H1 (cell line): Measurements from ENCODE around the gene CEBPA. TPM values are rescaled to one million over a fixed set of nuclear protein-coding genes. Genes with fewer than 3 reads are reported as not detected.

Experiments
- CTCF ChIA-PET: fragments of 300-600 bp; sonication (Branson Sonifier 250); formaldehyde crosslinking; loops from one replicate; lab custom pipeline; 2021; ENCODE audit not compliant: partially characterized antibody; lab: Charles Lee
- POLR2A ChIA-PET: fragments of 300-600 bp; sonication (Branson Sonifier 250); formaldehyde crosslinking; loops from one replicate; lab custom pipeline; 2021; ENCODE audit warnings: inconsistent platforms; ENCODE audit not compliant: partially characterized antibody; lab: Charles Lee
- DNase-seq, 2 experiments: peaks; one replicate each; pipeline versions ENCODE4 v3.0.0 to v3.0.0-alpha.2; 2010 to 2022; ENCODE audit warnings: low spot score in 2 of 2, low read depth in 1 of 2, mixed read lengths in 1 of 2
- FAIRE-seq: peaks from 2 replicates; lab custom pipeline; 2011; peaks lifted over from hg19 to GRCh38; lab: Jason Lieb, UNC
- H2AFZ ChIP-seq: 2 replicates; pipeline ENCODE4 v1.8.1; 2012; ENCODE audit warnings: low read length, inconsistent platforms
- H2AK5ac ChIP-seq: 2 replicates; pipeline ENCODE4 v1.6.1; 2013; ENCODE audit warnings: low read depth, low read length
- H2BK120ac ChIP-seq: replicated peaks from 2 replicates; pipeline ENCODE3; 2013; ENCODE audit warnings: low read depth, low read length, inconsistent platforms
- H2BK12ac ChIP-seq: 2 replicates; pipeline ENCODE4 v1.6.1; 2013; ENCODE audit warnings: low read depth, low read length
- H2BK15ac ChIP-seq: 2 replicates; pipeline ENCODE4 v1.6.1; 2013; ENCODE audit warnings: low read length
- H2BK20ac ChIP-seq: 2 replicates; pipeline ENCODE4 v1.6.1; 2013; ENCODE audit warnings: low read length
- H2BK5ac ChIP-seq: 2 replicates; pipeline ENCODE4 v1.6.1; 2013; ENCODE audit warnings: low read depth, low read length
- H3K14ac ChIP-seq: 2 replicates; pipeline ENCODE4 v1.6.1; 2013; ENCODE audit warnings: inconsistent platforms; ENCODE audit not compliant: insufficient read length
- H3K18ac ChIP-seq: 2 replicates; pipeline ENCODE4 v1.6.1; 2013; ENCODE audit warnings: low read length; ENCODE audit errors: extremely low read depth
- H3K23ac ChIP-seq: 2 replicates; pipeline ENCODE4 v1.6.1; 2013; ENCODE audit warnings: inconsistent platforms; ENCODE audit not compliant: insufficient read length
- H3K23me2 ChIP-seq: 2 replicates; pipeline ENCODE4 v1.6.1; 2013; ENCODE audit warnings: low read depth, low read length
- H3K27ac ChIP-seq: 2 replicates; pipeline ENCODE4 v1.6.1; 2011; ENCODE audit warnings: low read depth, low read length, inconsistent platforms
- H3K27me3 ChIP-seq, 4 experiments: replicated peaks in 1 of 4; 1 replicate in 1 of 4; 2 replicates in 3 of 4; pipeline versions ENCODE4 v1.6.1 to v1.8.1; 2011 to 2013; ENCODE audit warnings: low read length in 3 of 4, mild to moderate bottlenecking in 3 of 4, inconsistent platforms in 2 of 4, mixed read lengths in 2 of 4, moderate library complexity in 1 of 4; ENCODE audit not compliant: control insufficient read depth in 3 of 4, insufficient read depth in 3 of 4; ENCODE audit errors: extremely low read depth in 1 of 4
- H3K36me3 ChIP-seq, 4 experiments: 2 replicates each; pipeline versions ENCODE4 v1.6.1 to v1.8.1; 2011 to 2013; ENCODE audit warnings: mild to moderate bottlenecking in 4 of 4, low read length in 3 of 4, moderate library complexity in 2 of 4, control low read depth in 1 of 4, inconsistent platforms in 1 of 4; ENCODE audit not compliant: insufficient read depth in 4 of 4, control insufficient read depth in 2 of 4
- H3K4ac ChIP-seq: replicated peaks from 2 replicates; pipeline ENCODE3; 2013; ENCODE audit warnings: low read length, low read depth, mixed read lengths, inconsistent platforms; ENCODE audit not compliant: insufficient read length
- H3K4me1 ChIP-seq, 4 experiments: replicated peaks in 1 of 4; 1 replicate in 1 of 4; 2 replicates in 3 of 4; pipeline versions ENCODE4 v1.6.1 to v1.8.1; 2011 to 2013; ENCODE audit warnings: low read length in 3 of 4, inconsistent platforms in 2 of 4, mixed read lengths in 1 of 4; ENCODE audit not compliant: insufficient read depth in 4 of 4, control insufficient read depth in 3 of 4
- H3K4me2 ChIP-seq, 2 experiments: 2 replicates each; pipeline versions ENCODE4 v1.6.1 to v1.8.1; 2011 to 2013; ENCODE audit warnings: low read depth in 2 of 2, low read length in 2 of 2, control low read depth in 1 of 2, inconsistent platforms in 1 of 2, mild to moderate bottlenecking in 1 of 2; ENCODE audit not compliant: insufficient read depth in 1 of 2
- H3K4me3 ChIP-seq, 4 experiments: fragments of 200-600, 300-600 bp in 1 of 4; sonication (generic), shearing (Covaris generic), sonication (Bioruptor Twin) in 1 of 4; 2 replicates each; pipeline versions ENCODE4 v1.5.1 to v1.8.1; 2011 to 2016; ENCODE audit warnings: low read length in 4 of 4, low read depth in 3 of 4, control low read depth in 2 of 4, inconsistent platforms in 2 of 4, mild to moderate bottlenecking in 2 of 4, mixed read lengths in 1 of 4, moderate library complexity in 1 of 4; ENCODE audit not compliant: insufficient read depth in 2 of 4; ENCODE audit errors: extremely low read depth in 1 of 4
- H3K56ac ChIP-seq: replicated peaks from 2 replicates; pipeline ENCODE3; 2013; ENCODE audit warnings: low read depth, mild to moderate bottlenecking, mixed read lengths, low read length, inconsistent platforms; ENCODE audit not compliant: insufficient read length
- H3K79me1 ChIP-seq: 2 replicates; pipeline ENCODE4 v1.6.1; 2013; ENCODE audit warnings: low read depth, low read length, control low read depth
- H3K79me2 ChIP-seq, 2 experiments: 2 replicates each; pipeline versions ENCODE4 v1.6.1 to v1.8.1; 2012 to 2013; ENCODE audit warnings: low read length in 2 of 2, mild to moderate bottlenecking in 2 of 2, inconsistent platforms in 1 of 2; ENCODE audit not compliant: insufficient read depth in 2 of 2, control insufficient read depth in 1 of 2
- H3K9ac ChIP-seq, 4 experiments: replicated peaks in 1 of 4; 1 replicate in 1 of 4; 2 replicates in 3 of 4; pipeline versions ENCODE4 v1.6.1 to v1.8.1; 2011 to 2013; ENCODE audit warnings: low read depth in 3 of 4, low read length in 3 of 4, control low read depth in 2 of 4, mild to moderate bottlenecking in 2 of 4, moderate library complexity in 2 of 4, inconsistent platforms in 1 of 4; ENCODE audit errors: extremely low read depth in 1 of 4
- H3K9me3 ChIP-seq, 2 experiments: 2 replicates each; pipeline versions ENCODE4 v1.6.1 to v1.8.1; 2012 to 2013; ENCODE audit warnings: mild to moderate bottlenecking in 2 of 2, moderate library complexity in 2 of 2, control low read depth in 1 of 2, inconsistent platforms in 1 of 2, low read depth in 1 of 2, low read length in 1 of 2, mixed read lengths in 1 of 2; ENCODE audit not compliant: insufficient read depth in 2 of 2
- H4K20me1 ChIP-seq, 2 experiments: replicated peaks in 1 of 2; 2 replicates each; pipeline versions ENCODE3 to v1.8.1; 2011 to 2013; ENCODE audit warnings: inconsistent platforms in 2 of 2, low read length in 2 of 2, mild to moderate bottlenecking in 1 of 2; ENCODE audit not compliant: insufficient read depth in 2 of 2, control insufficient read depth in 1 of 2
- H4K5ac ChIP-seq: 2 replicates; pipeline ENCODE4 v1.6.1; 2013; ENCODE audit warnings: low read length, low read depth, mixed read lengths, inconsistent platforms; ENCODE audit not compliant: insufficient read length
- H4K8ac ChIP-seq: 2 replicates; pipeline ENCODE4 v1.8.0; 2013; ENCODE audit warnings: mild to moderate bottlenecking, moderate library complexity, low read length, inconsistent platforms; ENCODE audit not compliant: insufficient read depth; ENCODE audit errors: extremely low read depth
- H4K91ac ChIP-seq: replicated peaks from 2 replicates; pipeline ENCODE3; 2013; ENCODE audit warnings: low read length, mixed read lengths, inconsistent platforms; ENCODE audit not compliant: insufficient read length
- BRCA1 ChIP-seq: IDR thresholded peaks from 2 replicates; pipeline ENCODE4 v1.6.1; 2012; ENCODE audit warnings: low read depth, low read length, improper control_type of control experiment
- CTBP2 ChIP-seq: IDR thresholded peaks from 2 replicates; pipeline ENCODE4 v1.7.0; 2011; ENCODE audit warnings: borderline replicate concordance, mild to moderate bottlenecking, moderate library complexity, mixed read lengths, low read length; ENCODE audit not compliant: insufficient read depth, insufficient read length
- GTF2F1 ChIP-seq: IDR thresholded peaks from 2 replicates; pipeline ENCODE4 v1.6.1; 2012; ENCODE audit warnings: low read depth, low read length, improper control_type of control experiment, borderline replicate concordance
- KDM1A ChIP-seq: fragments of 200-600, 300-600 bp; sonication (generic); IDR thresholded peaks from 2 replicates; pipeline ENCODE4 v1.7.1; 2016; ENCODE audit warnings: mild to moderate bottlenecking, low read length, borderline replicate concordance
- RBBP5 ChIP-seq: IDR thresholded peaks from 2 replicates; pipeline ENCODE4 v1.7.1; 2012; ENCODE audit warnings: low read depth, mild to moderate bottlenecking, inconsistent platforms, low read length, moderate library complexity, borderline replicate concordance
- RNF2 ChIP-seq: fragments of 200-900, 300-1000 bp; sonication (generic); IDR thresholded peaks from 2 replicates; pipeline ENCODE4 v1.7.1; 2016; ENCODE audit warnings: borderline replicate concordance, low read depth, mild to moderate bottlenecking, antibody characterized with exemption, low read length; ENCODE audit not compliant: poor library complexity, severe bottlenecking; ENCODE audit errors: missing control alignments
- SAP30 ChIP-seq: fragments of 300-600 bp; sonication (generic); IDR thresholded peaks from 2 replicates; pipeline ENCODE4 v1.7.1; 2012; ENCODE audit warnings: low read length, moderate library complexity, mild to moderate bottlenecking, inconsistent platforms; ENCODE audit not compliant: insufficient read depth, insufficient replicate concordance
- YY1 ChIP-seq: IDR thresholded peaks from 2 replicates; pipeline ENCODE4 v1.6.1; 2011; ENCODE audit warnings: low read depth, mild to moderate bottlenecking, low read length
- WGBS, 2 experiments: shearing (Covaris generic) in 1 of 2; methylation state at CpG; one replicate each; pipeline versions ENCODE4 v1.1.6 to v1.1.7; 2013 to 2015; ENCODE audit warnings: low lambda C conversion rate in 2 of 2, mixed read lengths in 2 of 2, inconsistent platforms in 1 of 2, low coverage in 1 of 2, missing lambda C conversion rate in 1 of 2; ENCODE audit not compliant: insufficient replicate concordance in 2 of 2, insufficient coverage in 1 of 2, insufficient read length in 1 of 2; ENCODE audit errors: extremely low coverage in 1 of 2, missing lambda C conversion rate in 1 of 2; 5-methylcytosine and 5-hydroxymethylcytosine counted together
- polyA plus RNA-seq, 7 experiments: library from polyadenylated mRNA; depleted of rRNA in 3 of 7; stranded (reverse) in 5 of 7; unstranded in 2 of 7; fragments of >200 nt in 5 of 7; fragments of 200-250 nt in 2 of 7; gene quantifications; 1 replicate in 5 of 7; 2 replicates in 1 of 7; 4 replicates in 1 of 7; pipeline versions ENCODE4 v1.2.1 to v1.2.3, GENCODE V29; 2011 to 2013; ENCODE audit warnings: missing spikeins in 2 of 7, mixed read lengths in 2 of 7
- total RNA-seq: library from RNA; stranded (reverse); fragmentation: NEBNext Ultra II Directional; extraction: Animal tissue kit (Norgen Biotek cat#: 25700); gene quantifications from 2 replicates; pipeline ENCODE4 v1.2.1, GENCODE V29; 2021
- TF ChIP-seq, protein P1 (sequence below): IDR thresholded peaks from 2 replicates; pipeline ENCODE4 v1.6.1; 2012; ENCODE audit warnings: inconsistent platforms

CEBPA gene
- total and polyA plus RNA-seq, 2 of the 8 experiments (the other 6 are each of a cell fraction or from before 2014, with no cell fraction given): 2.0 to 2.7 TPM

DNA sequence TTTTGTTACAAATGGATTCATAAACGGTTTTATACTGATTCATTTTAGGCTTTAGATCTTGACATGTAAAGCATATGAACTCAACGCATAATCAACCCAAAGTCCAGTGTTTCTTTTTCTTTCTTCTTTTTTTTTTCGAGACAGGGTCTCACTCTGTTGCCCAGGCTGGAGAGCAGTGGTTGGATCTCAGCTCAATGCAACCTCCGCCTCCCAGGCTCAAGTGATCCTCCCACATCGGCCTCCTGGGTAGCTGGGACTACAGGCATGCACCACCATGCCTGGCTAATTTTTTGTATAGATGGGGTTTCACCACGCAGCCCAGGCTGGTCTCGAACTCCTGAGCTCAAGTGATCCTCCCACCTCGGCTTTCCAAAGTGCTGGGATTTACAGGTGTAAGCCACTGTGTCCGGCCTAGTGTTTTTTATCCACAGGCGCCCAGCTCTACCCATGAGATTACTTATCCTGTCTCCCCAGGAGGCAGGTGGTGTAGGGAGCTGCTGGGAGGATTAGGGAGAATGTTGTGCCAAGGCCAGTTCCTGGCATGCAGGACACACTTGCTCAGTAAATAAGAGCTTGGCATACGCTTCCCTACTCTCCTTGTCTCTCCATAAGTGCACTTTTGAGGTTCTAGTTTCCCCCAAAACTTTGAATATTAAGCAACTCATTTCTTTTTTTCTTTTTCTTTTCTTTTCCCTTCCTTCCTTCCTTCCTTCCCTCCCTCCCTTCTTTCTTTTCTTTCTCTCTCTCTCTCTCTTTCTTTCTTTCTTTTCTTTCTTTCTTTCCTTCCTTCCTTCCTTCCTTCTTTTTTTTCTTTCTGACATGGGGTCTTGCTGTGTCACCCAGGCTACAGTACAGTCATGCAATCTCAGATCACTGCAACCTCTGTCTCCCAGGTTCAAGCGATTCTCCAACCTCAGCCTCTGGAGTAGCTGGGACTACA is 4.8 kb upstream of the CEBPA start:
- no peak overlapping the region for H4K5ac ChIP-seq
- no peak overlapping the region for H2AK5ac ChIP-seq
- H3K9ac ChIP-seq: no peak overlapping the region
- H2BK120ac ChIP-seq: no peak overlapping the region
- ChIA-PET CTCF (interaction anchor here (0.6 to 1.0 kb wide), 3 partner anchors 71 to 331 kb away, joined by 3 to 5 read pairs (median 4); no protein-coding TSS in a partner anchor), POLR2A (interaction anchor here (1.1 kb wide), 2 partner anchors 11 to 65 kb away, joined by 3 read pairs; no protein-coding TSS in a partner anchor)
- no peaks in the 10 kb centered on the region; the same call in 1 of the 2 replicates for H3K79me1 ChIP-seq
- H3K23me2 ChIP-seq: peaks cover 4% of the 10 kb centered on the region; the same call in 1 of the 2 replicates
- WGBS, 2 experiments: 82% methylated on average over 12 of the region's 12 CpGs; no CpG with 5 or more reads in 1 of the 2 experiments
- H2BK5ac ChIP-seq: no peak overlapping the region
- no peak overlapping the region for H2BK20ac ChIP-seq
- H3K27me3 ChIP-seq: peaks cover 2 to 21% (median 16%) of the 10 kb centered on the region in 4 experiments
- no peak overlapping the region for H3K14ac ChIP-seq
- peaks cover 3 to 12% (median 7%) of the 10 kb centered on the region in 4 experiments for H3K4me1 ChIP-seq
- no peak overlapping the region for H2BK12ac ChIP-seq
- no peak overlapping the region for H4K91ac ChIP-seq
- no peak overlapping the region for H3K56ac ChIP-seq
- H3K36me3 ChIP-seq: no peaks in the 10 kb centered on the region
- H2BK15ac ChIP-seq: no peak overlapping the region
- no peaks in the 10 kb centered on the region for H3K9me3 ChIP-seq
- no peak for DNase-seq
- no peak for FAIRE-seq
- H3K4me3 ChIP-seq: no peak overlapping the region
- H2AFZ ChIP-seq: no peak overlapping the region
- H4K8ac ChIP-seq: no peak overlapping the region
- no peaks in the 10 kb centered on the region for H4K20me1 ChIP-seq
- H3K27ac ChIP-seq: no peak overlapping the region
- no peaks in the 10 kb centered on the region for H3K79me2 ChIP-seq
- H3K18ac ChIP-seq: no peak overlapping the region
- no peak overlapping the region for H3K4ac ChIP-seq
- no peak overlapping the region for H3K4me2 ChIP-seq
- H3K23ac ChIP-seq: no peak overlapping the region
- TF ChIP-seq SAP30 (no peak), YY1 (no peak), RNF2 (no peak), RBBP5 (no peak), GTF2F1 (no peak), BRCA1 (no peak), CTBP2 (no peak), KDM1A (no peak)
- TF ChIP-seq, protein P1, sequence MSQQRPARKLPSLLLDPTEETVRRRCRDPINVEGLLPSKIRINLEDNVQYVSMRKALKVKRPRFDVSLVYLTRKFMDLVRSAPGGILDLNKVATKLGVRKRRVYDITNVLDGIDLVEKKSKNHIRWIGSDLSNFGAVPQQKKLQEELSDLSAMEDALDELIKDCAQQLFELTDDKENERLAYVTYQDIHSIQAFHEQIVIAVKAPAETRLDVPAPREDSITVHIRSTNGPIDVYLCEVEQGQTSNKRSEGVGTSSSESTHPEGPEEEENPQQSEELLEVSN: no peak
